ENCODE results near the gene MYH2.
"Not testable (repeated sequence)": the region's sequence is repeated elsewhere in the genome, so short reads cannot be mapped to it uniquely, and the experiment has no call there.

The MYH2 gene

DNA sequence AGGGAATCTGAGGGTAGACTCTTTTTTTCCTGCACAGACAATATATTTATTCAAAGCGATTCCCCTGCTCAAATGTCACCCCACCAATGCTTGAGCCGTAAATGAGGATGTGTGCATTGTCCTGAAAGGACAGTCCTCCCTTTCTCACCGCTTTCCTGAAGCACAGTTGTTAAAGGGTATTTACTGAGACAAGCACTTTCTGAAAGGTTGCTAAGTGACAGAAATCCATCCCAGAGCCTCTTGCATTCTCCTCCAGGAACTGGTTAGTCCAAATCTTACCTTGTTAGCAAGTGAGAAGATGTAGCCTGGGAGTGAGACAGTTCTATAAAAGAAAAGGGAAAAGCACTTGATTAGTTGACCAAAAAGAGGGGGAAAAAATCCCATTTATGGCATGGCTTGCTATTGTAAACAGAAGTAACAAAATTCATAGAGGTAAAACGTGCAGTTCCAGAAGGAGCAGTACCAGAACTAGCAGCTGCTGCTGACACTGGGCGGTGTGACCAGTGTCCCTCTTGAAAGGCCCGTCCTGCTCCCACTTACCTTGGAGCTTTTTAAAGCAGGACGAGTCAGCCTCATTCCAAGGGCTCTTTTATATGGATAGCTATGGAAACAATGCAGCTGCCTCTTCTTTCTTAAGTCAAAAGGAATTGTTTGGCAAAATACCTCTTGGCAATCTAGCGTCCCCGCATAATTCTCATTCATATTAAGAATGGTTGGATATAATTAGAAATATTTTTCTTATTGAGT lies at the start of gene MYH2:
MYH2 (minus strand) TSS at position 563 of the 747 bp plus-strand sequence. CDS start 1,738 bp downstream, outside the sequence.
- no peak for DNase-seq (ENCODE audit: low read depth)

DNA sequence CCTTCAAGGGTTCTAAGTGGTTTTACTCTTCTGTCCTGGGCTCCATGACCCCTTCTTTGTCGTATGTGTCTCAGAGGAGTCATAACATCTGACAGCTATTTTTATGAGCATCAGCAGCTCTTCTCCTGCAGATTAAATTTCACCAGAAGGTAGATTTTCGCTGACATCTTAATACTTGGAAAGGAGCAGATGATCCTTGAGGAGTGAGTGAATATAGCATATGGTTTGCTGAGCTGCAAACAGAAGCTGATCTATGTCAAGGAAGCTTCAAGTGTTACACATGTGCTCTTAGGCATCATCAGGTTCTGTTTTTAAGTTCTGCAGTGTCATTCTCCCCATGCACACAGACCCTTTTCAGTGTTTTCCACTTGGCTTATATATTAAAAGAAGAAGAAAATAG lies 49.2 kb upstream of the MYH2 start:
- no peak for DNase-seq (ENCODE audit: low read depth)

DNA sequence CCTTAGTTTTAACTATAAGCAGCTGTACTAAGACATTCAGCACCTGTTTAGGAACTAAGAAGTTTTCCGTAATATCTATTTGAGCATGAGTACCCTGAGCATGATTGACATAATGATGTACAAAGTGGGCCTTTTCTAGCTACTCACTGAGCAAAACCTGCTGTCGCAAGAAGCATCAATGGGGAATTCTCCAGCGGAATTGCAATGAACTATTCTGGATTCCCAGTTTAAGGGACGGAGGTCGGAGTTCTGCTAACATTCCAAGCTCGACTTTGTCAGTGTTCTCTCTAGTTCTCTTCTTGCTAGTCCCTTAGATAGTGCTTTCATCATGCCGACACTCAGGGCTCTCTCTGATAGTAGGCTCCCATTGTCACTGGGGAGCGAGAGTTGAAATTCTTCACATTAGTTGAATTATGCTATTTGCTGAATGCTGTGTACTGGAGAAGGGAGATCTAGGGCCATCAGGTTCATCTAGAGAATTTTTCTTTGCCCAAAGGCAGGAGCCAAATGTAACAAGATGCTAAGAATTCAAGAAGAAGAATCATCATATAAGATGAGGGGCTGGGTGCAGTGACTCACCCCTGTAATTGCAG lies 40.2 kb upstream of the MYH2 start:
- no peak for DNase-seq (ENCODE audit: low read depth)

DNA sequence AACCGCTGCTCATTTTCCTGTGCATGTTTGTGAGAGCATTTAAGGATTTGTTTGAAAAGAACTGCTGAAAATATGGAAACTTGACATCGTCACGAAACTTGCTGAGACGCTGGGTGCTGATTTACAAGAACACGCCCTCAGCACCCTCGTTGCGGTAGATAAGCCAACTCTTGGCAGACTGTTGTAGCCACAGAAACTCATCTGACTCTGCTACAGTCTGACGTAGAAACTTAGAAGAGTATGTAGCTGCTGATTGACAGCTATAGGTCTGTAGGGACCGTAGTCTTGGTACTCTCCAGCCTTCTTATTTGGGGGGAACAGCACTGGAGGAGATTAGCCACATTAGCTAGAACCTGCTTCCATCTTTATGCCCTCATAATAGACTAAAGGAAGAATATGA lies 36.1 kb upstream of the MYH2 start:
- no peak for DNase-seq (ENCODE audit: low read depth)

DNA sequence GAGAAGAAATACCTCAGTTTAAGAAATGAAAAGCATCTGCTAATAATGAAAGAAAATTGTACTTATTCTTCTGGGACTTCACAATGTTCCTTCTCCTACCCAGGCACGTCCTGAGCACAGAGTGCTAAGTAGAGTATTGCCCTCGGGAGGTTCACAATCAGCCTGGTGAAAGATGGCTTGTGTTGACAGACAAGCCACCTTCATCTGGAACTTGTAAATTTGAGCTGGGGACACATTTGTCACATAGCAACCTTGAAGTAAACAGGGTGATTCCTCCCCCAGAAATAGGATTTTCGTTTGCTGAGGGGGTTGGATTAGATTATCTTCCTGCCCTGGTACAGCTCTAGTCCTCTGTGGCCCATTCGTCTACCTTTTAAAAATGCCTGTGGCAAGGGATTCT lies 34.4 kb upstream of the MYH2 start:
- no peak for DNase-seq (ENCODE audit: low read depth)

DNA sequence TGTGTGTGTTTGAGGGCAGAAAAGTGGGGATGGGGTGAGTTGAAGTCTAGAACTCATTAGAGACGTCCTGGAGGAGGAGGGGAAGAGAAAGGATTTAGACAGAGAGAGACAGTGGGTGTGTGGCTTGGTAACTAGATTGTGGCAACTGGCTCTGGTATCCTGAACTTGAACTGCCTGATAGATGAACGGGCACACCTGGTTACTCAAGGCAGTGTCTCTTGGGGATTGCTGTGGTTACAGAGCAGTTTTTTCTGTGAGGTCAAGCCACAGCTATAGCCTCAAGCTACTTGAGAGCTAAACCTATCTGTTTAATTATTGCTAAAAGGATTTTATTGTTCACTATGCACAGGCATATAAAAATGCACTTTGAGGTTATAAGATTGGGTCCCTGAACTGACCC lies 29.8 kb upstream of the MYH2 start:
- DNase-seq (ENCODE audit: low read depth), result no peak

DNA sequence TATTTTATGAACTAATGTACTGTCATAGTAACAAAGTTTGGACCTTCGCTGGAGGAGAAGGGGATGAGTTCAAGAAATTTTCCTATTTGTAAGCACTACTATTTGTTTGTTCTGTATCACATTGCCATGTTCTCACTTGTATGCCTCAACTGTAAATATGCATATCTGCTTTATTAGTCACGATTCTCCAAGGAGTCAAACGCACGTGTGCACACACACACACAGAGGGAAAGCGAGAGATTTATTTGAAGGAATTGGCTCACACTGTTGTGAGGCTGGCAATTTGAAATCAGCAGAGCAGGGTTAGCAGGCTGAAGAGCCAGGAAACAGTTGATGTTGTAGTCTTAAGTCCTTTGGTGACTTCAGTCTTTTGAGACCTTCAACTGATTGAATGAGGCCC lies 24.9 kb upstream of the MYH2 start:
- DNase-seq (ENCODE audit: low read depth), result no peak

DNA sequence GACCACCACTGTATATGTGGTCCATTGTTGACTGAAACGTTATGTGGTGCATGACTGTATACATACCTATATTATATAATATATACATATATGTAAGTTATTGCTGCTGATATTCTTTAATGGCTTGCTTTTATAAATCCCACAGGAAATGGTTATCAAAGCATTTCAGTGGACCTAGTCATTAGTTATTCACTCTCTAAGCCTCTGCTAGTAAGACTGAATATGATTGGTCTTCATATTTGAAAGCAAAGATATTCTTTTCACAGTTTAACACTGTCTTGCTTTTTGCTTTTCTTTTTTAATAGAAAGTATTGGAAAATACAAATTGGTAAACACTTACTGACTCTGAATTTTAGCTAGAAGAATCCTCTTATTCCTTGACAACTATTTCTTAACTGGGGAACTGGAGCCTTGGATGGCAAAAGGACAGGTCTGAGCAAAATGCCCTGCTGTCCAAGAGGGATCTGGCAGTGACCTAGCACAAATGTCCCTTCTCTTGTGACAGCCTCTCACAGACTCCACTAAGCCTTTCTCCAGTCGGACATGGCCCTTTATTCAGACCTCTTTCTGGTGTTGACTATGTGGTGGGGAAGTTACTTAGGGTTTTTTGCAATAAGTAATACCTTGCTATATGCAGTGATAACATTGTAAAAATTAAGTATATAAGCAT lies 14.7 kb upstream of the MYH2 start:
- DNase-seq (ENCODE audit: low read depth), result no peak

DNA sequence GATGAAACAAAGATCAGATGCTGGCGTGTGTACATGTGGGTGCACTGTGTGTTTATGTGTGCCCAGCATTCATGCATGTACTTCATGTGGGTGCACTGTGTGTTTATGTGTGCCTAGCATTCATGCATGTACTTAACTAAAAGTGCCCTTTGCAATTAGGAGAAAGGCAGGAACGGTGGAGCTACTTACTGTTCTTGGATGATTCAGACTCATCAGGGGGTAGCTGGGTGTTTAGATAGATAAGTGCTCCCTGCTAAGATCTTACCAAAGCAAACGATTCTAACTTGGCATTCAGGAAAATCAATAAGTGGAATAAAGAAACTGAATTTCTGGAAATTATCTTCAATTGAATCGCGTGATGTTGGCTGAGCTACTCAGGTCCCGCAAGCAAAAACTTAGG lies 8.6 kb upstream of the MYH2 start:
- no peak for DNase-seq (ENCODE audit: low read depth)

DNA sequence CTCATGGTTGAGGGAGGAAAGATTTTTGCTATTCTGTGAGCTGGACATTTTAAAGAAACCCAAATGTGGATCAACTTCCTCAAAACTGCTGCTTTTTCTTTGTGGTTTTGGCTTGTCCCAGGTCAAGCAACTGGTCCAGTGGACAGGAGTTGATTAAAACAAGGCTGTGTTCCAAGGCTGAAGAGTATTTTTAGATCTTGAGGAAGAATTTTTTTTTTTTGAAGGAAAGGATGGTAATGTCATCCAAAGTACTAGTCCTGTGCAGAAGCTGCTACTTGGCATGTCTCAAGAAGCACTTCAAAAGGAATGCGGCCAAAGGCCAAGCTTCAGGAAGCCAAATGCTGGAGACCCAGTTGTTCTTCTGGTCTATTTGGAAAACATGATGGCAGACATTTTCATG lies 8.0 kb upstream of the MYH2 start:
- no peak for DNase-seq (ENCODE audit: low read depth)

DNA sequence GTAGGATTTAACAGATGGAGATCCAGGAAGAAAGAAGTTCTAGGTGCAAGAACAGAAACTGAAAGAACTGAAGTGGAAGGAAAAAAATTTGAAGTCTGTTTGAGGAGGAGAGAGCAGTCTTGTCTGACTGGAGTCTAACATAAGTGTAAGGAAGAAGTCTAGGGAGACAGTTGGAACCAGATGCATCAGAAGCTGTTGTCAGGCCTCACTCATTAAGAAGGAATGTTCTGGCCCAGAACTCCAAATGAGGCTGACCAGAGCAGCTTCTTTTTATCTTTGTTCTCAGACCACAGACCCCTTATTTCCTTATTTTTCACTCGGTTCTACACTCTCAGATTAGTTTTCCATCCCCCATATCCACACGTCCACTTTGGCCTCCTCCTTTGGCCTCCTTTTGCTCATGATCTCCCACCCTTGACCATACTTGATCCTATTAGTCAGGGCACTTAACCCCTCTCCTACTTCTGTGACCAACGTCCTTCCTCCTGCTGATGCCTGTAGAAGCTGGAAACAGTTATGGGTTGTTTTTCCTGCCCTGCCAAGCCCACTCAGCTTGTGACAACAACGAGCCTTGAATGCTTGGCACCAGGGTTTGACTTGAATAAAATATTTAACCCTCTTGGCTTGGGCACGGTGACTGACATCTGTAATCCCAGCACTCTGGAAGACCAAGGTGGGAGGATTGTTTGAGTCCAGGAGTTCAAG lies 7.0 kb upstream of the MYH2 start:
- no peak for DNase-seq (ENCODE audit: low read depth)

DNA sequence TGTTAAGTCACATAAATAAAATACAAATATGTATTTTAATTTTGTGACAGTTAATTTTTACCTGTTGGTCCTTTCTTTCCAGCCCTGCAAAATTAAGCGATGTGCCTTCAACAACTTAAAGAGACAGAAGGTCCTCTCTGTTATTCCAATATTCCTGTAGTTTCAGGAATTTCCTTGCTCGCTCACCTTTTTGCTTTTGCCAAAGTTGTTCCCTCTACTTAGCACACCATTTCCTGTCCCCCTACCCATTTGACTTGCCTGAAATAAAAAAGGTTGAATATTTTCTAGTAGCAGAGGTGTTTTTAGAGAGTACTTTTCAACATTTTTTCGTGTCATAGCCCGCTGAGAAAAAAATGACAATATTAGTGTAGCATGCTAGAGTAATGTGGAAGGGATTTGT lies 556 bp upstream of the MYH2 start:
- no peak for DNase-seq (ENCODE audit: low read depth)

DNA sequence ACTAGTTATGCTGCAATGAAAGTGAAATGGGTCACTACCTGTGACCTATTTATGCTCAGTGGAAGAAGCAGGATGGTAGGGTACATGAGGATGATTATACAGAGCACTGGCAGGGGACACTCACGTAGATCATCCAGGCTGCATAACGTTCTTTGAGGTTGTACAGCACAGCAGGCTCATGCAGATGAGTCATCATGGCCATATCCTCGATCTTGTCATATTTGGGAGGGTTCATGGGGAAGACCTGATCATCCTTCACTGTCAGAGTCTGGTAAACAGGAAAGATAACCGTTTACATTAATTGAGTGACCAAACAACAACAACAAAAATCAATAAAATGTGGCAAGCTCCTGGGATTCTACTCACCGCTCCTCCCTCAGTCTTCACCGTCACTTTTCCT lies 2.1 kb downstream of the MYH2 start:
- DNase-seq (ENCODE audit: low read depth), result no peak

DNA sequence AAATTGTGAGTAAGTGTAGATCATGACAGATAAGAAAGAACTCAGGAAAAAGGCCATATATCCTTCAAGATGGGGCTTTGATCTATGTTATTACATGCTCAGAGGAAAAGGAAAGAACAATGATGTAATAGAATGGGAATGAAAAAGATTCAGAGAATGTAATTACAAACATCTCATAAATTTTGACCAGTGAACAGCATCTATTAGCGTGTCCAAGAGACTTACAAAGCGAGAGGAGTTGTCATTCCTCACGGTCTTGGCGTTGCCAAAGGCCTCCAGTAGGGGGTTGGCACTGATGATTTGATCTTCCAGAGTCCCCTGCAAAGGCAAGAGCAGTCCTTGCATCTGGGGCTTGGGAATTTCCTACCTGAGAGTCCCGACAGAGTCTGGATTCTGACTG lies 6.0 kb downstream of the MYH2 start:
- not testable (repeated sequence) for DNase-seq (ENCODE audit: low read depth)

DNA sequence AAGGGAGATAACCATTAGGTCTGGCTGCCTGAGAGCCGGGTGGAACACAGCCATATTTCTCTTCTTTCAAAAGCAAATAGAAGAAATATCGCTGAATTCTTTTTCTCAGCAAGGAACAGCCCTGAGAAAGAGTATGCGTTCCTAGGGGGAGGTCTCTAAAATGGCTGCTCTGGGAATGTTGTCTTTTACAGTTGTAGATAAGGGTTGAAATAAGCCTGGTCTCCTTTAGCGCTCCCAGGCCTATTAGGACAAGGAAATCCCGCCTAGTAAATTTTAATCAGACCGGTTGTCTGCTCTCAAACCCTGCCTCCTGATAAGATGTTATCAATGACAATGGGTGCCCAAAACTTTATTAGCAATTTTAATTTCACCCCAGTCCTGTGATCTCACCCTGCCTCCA lies 8.3 kb downstream of the MYH2 start:
- DNase-seq (ENCODE audit: low read depth), result not testable (repeated sequence)

DNA sequence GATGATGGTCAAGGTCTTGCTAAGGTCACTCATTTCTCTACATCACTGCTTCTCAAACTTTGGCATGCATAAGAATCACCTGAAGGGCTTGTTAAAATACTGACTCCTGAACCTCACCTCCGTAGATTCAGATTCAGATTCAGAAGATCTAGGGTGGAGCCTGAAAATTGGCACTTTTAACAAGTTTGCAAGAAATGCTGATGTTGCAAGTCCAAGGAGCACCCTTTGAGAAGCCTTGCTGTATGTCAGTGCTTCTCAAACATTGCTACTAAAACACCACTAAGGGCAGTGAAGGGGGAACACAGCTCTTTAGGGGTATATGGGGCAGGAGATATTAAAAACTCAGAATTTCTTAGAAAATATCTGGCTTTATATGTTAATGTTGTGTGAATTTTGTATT lies 17.4 kb downstream of the MYH2 start:
- DNase-seq (ENCODE audit: low read depth), result no peak

DNA sequence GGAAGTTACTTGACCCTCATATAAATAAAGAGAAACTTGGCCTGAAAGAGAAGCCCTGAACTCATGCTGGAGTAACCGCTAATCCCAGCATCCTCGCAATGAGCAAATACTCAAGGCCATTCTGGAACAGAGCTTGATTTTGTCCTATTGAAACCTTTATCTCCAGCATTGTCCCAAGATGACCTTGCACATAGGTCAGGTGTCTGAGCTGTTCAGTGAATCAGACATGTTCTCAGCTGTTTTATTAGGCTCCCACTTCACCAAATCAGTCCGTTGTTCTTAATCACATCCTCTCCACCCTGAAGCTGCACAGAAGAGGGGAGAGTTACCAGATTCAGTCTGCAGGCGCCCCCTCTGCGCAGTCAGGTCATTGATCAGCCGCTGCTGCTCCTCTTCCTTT lies 22.0 kb downstream of the MYH2 start:
- DNase-seq (ENCODE audit: low read depth), result no peak

DNA sequence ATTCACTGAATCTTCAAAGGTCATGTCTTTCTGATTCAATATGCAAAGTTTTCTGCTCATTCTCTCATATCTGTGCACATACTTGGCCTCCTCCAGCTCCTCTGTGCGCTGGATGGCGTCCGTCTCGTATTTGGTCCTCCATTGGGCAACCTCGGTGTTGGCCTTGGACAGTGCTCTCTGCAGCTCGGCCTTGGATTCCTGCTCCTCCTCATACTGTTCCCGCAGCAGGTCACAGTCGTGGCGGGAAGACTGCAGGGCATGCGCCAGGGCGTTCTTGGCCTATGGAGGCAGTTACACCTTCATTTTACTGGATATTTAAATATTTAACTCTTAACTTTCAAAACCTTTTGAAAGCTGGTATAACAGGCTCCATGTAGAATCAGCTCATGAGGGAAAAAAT lies 22.9 kb downstream of the MYH2 start:
- DNase-seq (ENCODE audit: low read depth), result no peak

DNA sequence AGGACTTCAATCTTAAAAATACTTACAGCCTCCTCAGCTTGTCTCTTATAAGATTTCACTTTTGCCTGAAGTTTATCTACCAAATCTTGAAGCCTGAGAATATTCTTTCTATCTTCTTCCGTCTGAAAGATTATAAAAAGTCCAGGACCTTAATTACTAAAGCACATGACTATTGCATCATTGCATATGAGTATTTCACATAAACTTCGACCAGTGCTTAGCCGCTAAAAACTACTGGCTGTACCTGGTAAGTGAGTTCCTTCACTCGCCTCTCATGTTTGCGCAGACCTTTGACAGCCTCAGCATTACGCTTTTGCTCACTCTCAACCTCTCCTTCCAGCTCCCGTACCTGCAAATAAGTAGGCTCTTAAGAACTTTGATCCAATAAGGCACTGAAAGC lies 26.4 kb downstream of the MYH2 start:
- no peak for DNase-seq (ENCODE audit: low read depth)

DNA sequence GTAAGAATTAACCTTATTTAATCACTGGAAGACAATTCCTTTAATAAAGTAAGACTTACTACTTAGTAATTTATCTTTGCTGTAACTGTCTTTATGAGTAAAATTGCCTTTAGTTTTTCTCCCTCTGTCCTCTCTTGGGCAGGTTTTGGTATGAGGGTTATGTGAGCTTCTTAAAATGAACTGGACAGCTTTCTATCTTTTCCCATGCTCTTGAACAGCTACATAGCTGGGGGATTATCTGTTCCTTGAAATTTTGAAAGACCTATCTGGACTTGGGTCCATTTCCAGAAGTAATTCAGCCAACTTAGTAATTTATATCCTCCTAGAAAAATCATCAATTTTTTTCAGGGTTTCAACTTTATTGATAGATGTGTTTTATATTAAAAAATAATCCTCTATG lies 27.5 kb downstream of the MYH2 start:
- DNase-seq (ENCODE audit: low read depth), result no peak

DNA sequence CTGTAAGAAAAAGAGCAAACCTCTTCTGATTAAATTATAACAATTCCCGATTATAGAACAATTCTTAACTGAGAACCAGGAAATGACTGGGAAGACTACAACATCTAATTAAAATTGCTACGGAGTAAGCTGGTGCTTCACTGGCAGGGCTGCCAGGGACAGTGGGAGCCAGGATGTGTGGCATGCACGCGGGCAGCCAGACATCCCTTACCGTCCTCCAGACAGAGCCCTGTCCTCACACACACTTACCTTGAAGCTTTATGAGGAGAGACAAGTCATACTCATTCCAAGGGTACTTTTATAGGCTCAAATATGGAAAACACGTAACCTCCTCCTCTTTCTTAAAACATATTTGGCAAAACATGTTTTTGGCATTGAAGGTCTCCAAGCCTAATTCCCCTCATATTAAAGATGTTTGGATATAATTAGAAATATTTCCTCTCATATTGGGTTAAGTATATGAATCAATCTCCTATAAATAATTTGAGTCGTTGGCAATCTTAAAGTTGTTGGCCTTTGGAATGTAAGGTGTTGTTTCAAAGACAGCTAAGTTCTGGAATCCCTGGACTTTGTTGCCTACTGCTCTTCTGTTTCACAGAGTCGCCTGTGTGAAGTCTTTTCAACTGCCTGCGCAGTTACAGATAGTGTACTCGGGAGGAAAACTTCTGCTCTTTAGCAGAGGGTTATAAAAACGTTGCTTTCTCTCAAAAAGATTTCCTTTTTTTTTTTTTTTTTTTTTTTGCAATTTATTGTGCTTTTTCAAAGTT lies 31.0 kb downstream of the MYH2 start, which contains the start of gene MYH1:
MYH1 (minus strand) TSS at position 272 of the 767 bp plus-strand sequence. CDS start 1,900 bp downstream, outside the sequence.
- no peak for DNase-seq (ENCODE audit: low read depth)

DNA sequence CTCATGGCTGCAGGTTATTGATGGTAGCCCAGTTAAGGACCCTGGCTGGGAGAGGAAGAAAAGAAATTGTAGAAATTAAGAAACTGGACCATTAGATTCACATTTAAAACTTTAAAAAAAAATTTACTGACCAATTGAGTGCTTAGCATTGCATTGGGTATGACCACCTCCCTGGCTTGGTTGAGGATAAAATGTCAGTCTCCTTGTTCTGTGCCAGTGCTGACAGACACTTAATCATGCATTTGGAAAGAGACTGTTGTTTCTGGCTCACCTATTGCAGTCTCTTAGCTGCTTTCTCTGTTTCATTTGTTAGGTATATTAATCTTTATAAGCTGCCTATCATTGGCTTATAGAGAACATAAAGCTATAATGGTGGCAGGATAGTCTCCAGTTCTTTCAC lies 32.8 kb downstream of the MYH2 start:
- no peak for DNase-seq (ENCODE audit: low read depth)
